SU-DHL-6 (cell line): ENCODE results near the gene SPECC1.
A peak's percentile ranks its signal among the peaks of the same experiment; 100 is the strongest.

Experiments
- H2AFZ ChIP-seq: fragments of 200-600 bp; sonication (generic); 2 replicates; pipeline ENCODE4 v1.6.1; 2014; ENCODE audit warnings: low read depth, mild to moderate bottlenecking, moderate library complexity, mixed read lengths, antibody characterized with exemption, low read length; ENCODE audit not compliant: severe bottlenecking
- H3F3A ChIP-seq: fragments of 200-600 bp; shearing (Covaris generic); 2 replicates; pipeline ENCODE4 v1.6.0; 2016; ENCODE audit warnings: antibody characterized with exemption, mild to moderate bottlenecking; ENCODE audit not compliant: insufficient read depth
- H3K27ac ChIP-seq: fragments of 200-600 bp; sonication (generic); 2 replicates; pipeline ENCODE4 v1.5.1; 2016; ENCODE audit warnings: low read depth, mild to moderate bottlenecking, low read length, moderate library complexity, mixed read lengths
- H3K27me3 ChIP-seq: fragments of 200-600 bp; sonication (generic), shearing (Covaris generic); 2 replicates; pipeline ENCODE4 v1.6.0; 2014; ENCODE audit warnings: mild to moderate bottlenecking, low read length
- H3K36me3 ChIP-seq: fragments of 200-600 bp; sonication (generic); 2 replicates; pipeline ENCODE4 v1.6.1; 2014; ENCODE audit warnings: mild to moderate bottlenecking, low read length, mixed read lengths
- H3K4me2 ChIP-seq: fragments of 300-600, 200-600 bp; shearing (Covaris generic), sonication (generic); 2 replicates; pipeline ENCODE4 v1.6.0; 2014; ENCODE audit warnings: low read length, low read depth, mild to moderate bottlenecking; ENCODE audit not compliant: poor library complexity, severe bottlenecking
- H3K4me3 ChIP-seq: fragments of 200-600 bp; sonication (generic); 2 replicates; pipeline ENCODE4 v1.5.1; 2014; ENCODE audit warnings: antibody characterized with exemption, low read length, mild to moderate bottlenecking, mixed read lengths; ENCODE audit not compliant: insufficient read depth, poor library complexity, severe bottlenecking
- H3K79me2 ChIP-seq: fragments of 200-600 bp; sonication (generic); 2 replicates; pipeline ENCODE4 v1.6.1; 2014; ENCODE audit warnings: mild to moderate bottlenecking, low read length, moderate library complexity; ENCODE audit not compliant: insufficient read depth
- H3K9ac ChIP-seq: fragments of 200-600 bp; sonication (generic); 2 replicates; pipeline ENCODE4 v1.7.0; 2014; ENCODE audit warnings: mild to moderate bottlenecking, low read length
- H3K9me2 ChIP-seq: fragments of 200-600 bp; sonication (generic); replicated peaks from 2 replicates; pipeline ENCODE4 v1.6.1; 2014; ENCODE audit warnings: low read length; ENCODE audit not compliant: insufficient read depth
- H3K9me3 ChIP-seq: fragments of 200-600 bp; sonication (generic); 2 replicates; pipeline ENCODE4 v1.6.1; 2014; ENCODE audit warnings: low read length, mixed read lengths; ENCODE audit not compliant: insufficient read depth
- H4K20me1 ChIP-seq: fragments of 200-600 bp; sonication (generic); 2 replicates; pipeline ENCODE4 v1.6.1; 2014; ENCODE audit warnings: low read depth, mild to moderate bottlenecking, antibody characterized with exemption, low read length, moderate library complexity, mixed read lengths
- CTCF ChIP-seq: fragments of 200-600 bp; sonication (generic); IDR thresholded peaks from one replicate; pipeline ENCODE4 v1.5.1; 2017; ENCODE audit warnings: antibody characterized with exemption, mild to moderate bottlenecking, low read length, moderate library complexity; ENCODE audit not compliant: insufficient read depth, poor library complexity, severe bottlenecking
- EZH2phosphoT487 ChIP-seq: fragments of 200-600 bp; sonication (generic), shearing (Covaris generic); conservative IDR thresholded peaks from 2 replicates; pipeline ENCODE4 v1.6.1; 2018; ENCODE audit warnings: mild to moderate bottlenecking, antibody characterized with exemption, low read length, moderate library complexity, mixed read lengths

SPECC1 gene

GRCh38 chr17:20156196-20157000, 147.2 kb downstream of the SPECC1 start:
- peaks cover 6% of the 10 kb centered on the region; the same call in 1 of the 2 replicates for H3K27me3 ChIP-seq
- H2AFZ ChIP-seq: peak overlapping the region; percentile 72
- no peak overlapping the region for H3K27ac ChIP-seq
- H3K9me2 ChIP-seq: no peaks in the 10 kb centered on the region
- H3K4me2 ChIP-seq: peak overlapping the region; percentile 69
- H3K9me3 ChIP-seq: no peaks in the 10 kb centered on the region
- H3K4me3 ChIP-seq: peak overlapping the region; percentile 57
- no peaks in the 10 kb centered on the region for H3K79me2 ChIP-seq
- no peaks in the 10 kb centered on the region for H3K36me3 ChIP-seq
- TF ChIP-seq EZH2phosphoT487 (no peak), CTCF (no peak)
- peak overlapping the region; percentile 44 for H3K9ac ChIP-seq
- H3F3A ChIP-seq: peaks cover 6% of the 10 kb centered on the region; the same call in 1 of the 2 replicates
- no peaks in the 10 kb centered on the region for H4K20me1 ChIP-seq

- TF ChIP-seq EZH2phosphoT487: no peak
- TF ChIP-seq CTCF: no peak
- Histone ChIP-seq H3K36me3 (no peaks in the 10 kb centered on the region), H3K4me3 (no peak overlapping the region), H3K79me2 (no peaks in the 10 kb centered on the region), H3K9me2 (no peaks in the 10 kb centered on the region), H2AFZ (no peak overlapping the region), H4K20me1 (no peaks in the 10 kb centered on the region), H3K9ac (no peak overlapping the region), H3F3A (peaks cover 6% of the 10 kb centered on the region; the same call in 1 of the 2 replicates), H3K9me3 (no peaks in the 10 kb centered on the region), H3K27ac (no peak overlapping the region), H3K4me2 (peak overlapping the region; percentile 69), H3K27me3 (peaks cover 6% of the 10 kb centered on the region; the same call in 1 of the 2 replicates)
Observed at GRCh38 chr17:20157001-20157310, 147.8 kb downstream of the SPECC1 start.

GRCh38 chr17:20158580-20158979, 149.4 kb downstream of the SPECC1 start:
- H3K36me3 ChIP-seq: no peaks in the 10 kb centered on the region
- peaks cover 6% of the 10 kb centered on the region; the same call in 1 of the 2 replicates for H3F3A ChIP-seq
- no peak overlapping the region for H3K27ac ChIP-seq
- TF ChIP-seq CTCF: no peak
- TF ChIP-seq EZH2phosphoT487: no peak
- no peaks in the 10 kb centered on the region for H3K9me3 ChIP-seq
- H3K27me3 ChIP-seq: peaks cover 6% of the 10 kb centered on the region; the same call in 1 of the 2 replicates
- no peak overlapping the region for H3K4me3 ChIP-seq
- no peaks in the 10 kb centered on the region for H3K79me2 ChIP-seq
- no peak overlapping the region for H3K9ac ChIP-seq
- H3K4me2 ChIP-seq: no peak overlapping the region
- H3K9me2 ChIP-seq: no peaks in the 10 kb centered on the region
- H4K20me1 ChIP-seq: no peaks in the 10 kb centered on the region
- H2AFZ ChIP-seq: no peak overlapping the region
